Natural killer cell (primary cell): ENCODE measurements around the gene PITPNM3. TPM values are rescaled to one million over a fixed set of nuclear protein-coding genes. Genes with fewer than 3 reads are reported as not detected.

Experiments used
- ATAC-seq, 3 donors: fragments of 150-1000 bp in 2 of 3; fragments of 200-7000 bp in 1 of 3; cut with Tn5 transposase; 1 replicate in 1 of 3; 2 replicates in 2 of 3; pipeline ENCODE4 v1.10.0; 2021; ENCODE audit warnings: mild to moderate bottlenecking in 2 of 3, moderate library complexity in 2 of 3
- DNase-seq, 2 donors: peaks; one replicate each; pipeline versions ENCODE4 v3.0.0 to v3.0.0-alpha.2; 2013 to 2021; ENCODE audit warnings: mixed read lengths in 1 of 2
- H3K27ac ChIP-seq: one replicate; pipeline ENCODE4 v1.5.1; 2013; ENCODE audit warnings: mild to moderate bottlenecking, low read length
- H3K27me3 ChIP-seq: one replicate; pipeline ENCODE4 v1.6.1; 2013; ENCODE audit warnings: low read length; ENCODE audit not compliant: control insufficient read depth, insufficient read depth
- H3K36me3 ChIP-seq: one replicate; pipeline ENCODE4 v1.6.1; 2013; ENCODE audit warnings: low read length; ENCODE audit not compliant: control insufficient read depth, insufficient read depth
- H3K4me1 ChIP-seq: one replicate; pipeline ENCODE4 v1.6.1; 2013; ENCODE audit warnings: low read length; ENCODE audit not compliant: control insufficient read depth, insufficient read depth
- H3K4me3 ChIP-seq: one replicate; pipeline ENCODE4 v1.5.1; 2013; ENCODE audit warnings: low read length
- H3K9me3 ChIP-seq: one replicate; pipeline ENCODE4 v1.6.1; 2013; ENCODE audit warnings: low read length; ENCODE audit not compliant: control insufficient read depth, insufficient read depth
- H3K27ac Mint-ChIP-seq, 2 donors: one replicate each; pipeline ENCODE4 v1.8.0; 2022; ENCODE audit warnings: mild to moderate bottlenecking in 2 of 2, mixed read lengths in 2 of 2, moderate library complexity in 1 of 2
- H3K27me3 Mint-ChIP-seq, 2 donors: one replicate each; pipeline ENCODE4 v1.8.0; 2022; ENCODE audit warnings: low read depth in 2 of 2, mixed read lengths in 2 of 2
- H3K36me3 Mint-ChIP-seq: one replicate; pipeline ENCODE4 v1.8.0; 2022; ENCODE audit warnings: mixed read lengths
- H3K4me1 Mint-ChIP-seq, 2 donors: one replicate each; pipeline ENCODE4 v1.8.0; 2022; ENCODE audit warnings: mixed read lengths in 2 of 2
- H3K4me3 Mint-ChIP-seq: one replicate; pipeline ENCODE4 v1.8.0; 2022; ENCODE audit warnings: mild to moderate bottlenecking, moderate library complexity, mixed read lengths
- H3K9me3 Mint-ChIP-seq, 2 donors: one replicate each; pipeline ENCODE4 v1.8.0; 2022; ENCODE audit warnings: mixed read lengths in 2 of 2
- CTCF ChIP-seq: fragments of 200-600 bp; IDR thresholded peaks from one replicate; pipeline ENCODE4 v1.8.0; 2022; ENCODE audit warnings: antibody characterized with exemption
- WGBS: methylation state at CpG from one replicate; pipeline ENCODE4 v1.1.7; 2013; ENCODE audit warnings: missing lambda C conversion rate; ENCODE audit not compliant: insufficient coverage; 5-methylcytosine and 5-hydroxymethylcytosine counted together
- intact Hi-C: fragments of 100-400 bp; cut with micrococcal nuclease; formaldehyde crosslinking; loops from one replicate; pipeline ENCODE4 v1.14.2; 2022
- total RNA-seq, 4 donors: library from RNA; stranded (reverse); fragments of 120-200 nt in 1 of 4; gene quantifications; one replicate each; pipeline versions ENCODE4 v1.2.3 to v1.2.4, GENCODE V29; 2013 to 2022

Gene PITPNM3
- total RNA-seq, 3 donors from 2014 or later (not counting 1 experiment from before 2014, with no cell fraction given) = 0.42 to 0.75 (median 0.50) TPM

GRCh38 chr17:6583411-6583810, 27.1 kb upstream of the PITPNM3 start:
- no peak for ATAC-seq
- Histone ChIP-seq H3K36me3 (peaks cover 47% of the 10 kb centered on the region), H3K27ac (no peak overlapping the region), H3K27me3 (no peaks in the 10 kb centered on the region), H3K4me1 (no peaks in the 10 kb centered on the region), H3K9me3 (no peaks in the 10 kb centered on the region), H3K4me3 (no peak overlapping the region)
- DNase-seq = no peak
- Mint-ChIP-seq H3K27me3 (no peaks in the 10 kb centered on the region), H3K9me3 (no peaks in the 10 kb centered on the region), H3K4me3 (no peak overlapping the region), H3K36me3 (peaks cover 33% of the 10 kb centered on the region), H3K27ac (no peak overlapping the region), H3K4me1 (no peaks in the 10 kb centered on the region)
- WGBS = 95% methylated on average over 4 of the region's 4 CpGs
- intact Hi-C loops = no loop called here
- no peak for TF ChIP-seq CTCF

GRCh38 chr17:6580625-6581024, 24.3 kb upstream of the PITPNM3 start:
- Histone ChIP-seq H3K9me3 (no peaks in the 10 kb centered on the region), H3K36me3 (peaks cover 22% of the 10 kb centered on the region), H3K4me3 (no peak overlapping the region), H3K4me1 (peaks cover 6% of the 10 kb centered on the region), H3K27me3 (no peaks in the 10 kb centered on the region), H3K27ac (no peak overlapping the region)
- Mint-ChIP-seq H3K4me1 (peaks cover 5% of the 10 kb centered on the region in 2 donors), H3K4me3 (no peak overlapping the region), H3K27me3 (no peaks in the 10 kb centered on the region), H3K36me3 (peaks cover 23% of the 10 kb centered on the region), H3K9me3 (no peaks in the 10 kb centered on the region), H3K27ac (no peak overlapping the region)
- intact Hi-C loops = no loop called here
- no peak for ATAC-seq
- 98% methylated on average over 9 of the region's 9 CpGs for WGBS
- DNase-seq = no peak
- no peak for TF ChIP-seq CTCF

GRCh38 chr17:6578491-6578890, 22.1 kb upstream of the PITPNM3 start:
- Histone ChIP-seq H3K4me3 (no peak overlapping the region), H3K36me3 (peaks cover 11% of the 10 kb centered on the region), H3K4me1 (peaks cover 17% of the 10 kb centered on the region), H3K27ac (no peak overlapping the region), H3K27me3 (no peaks in the 10 kb centered on the region), H3K9me3 (no peaks in the 10 kb centered on the region)
- peaks cover 14 to 16% of the 10 kb centered on the region in 2 donors for H3K4me1 Mint-ChIP-seq
- ATAC-seq (no peak), DNase-seq (no peak)
- intact Hi-C loops = no loop called here
- H3K27me3 Mint-ChIP-seq = no peaks in the 10 kb centered on the region
- 76% methylated on average over 6 of the region's 6 CpGs for WGBS
- H3K4me3 Mint-ChIP-seq = no peak overlapping the region
- no peak overlapping the region for H3K27ac Mint-ChIP-seq
- no peaks in the 10 kb centered on the region for H3K9me3 Mint-ChIP-seq
- peaks cover 5% of the 10 kb centered on the region for H3K36me3 Mint-ChIP-seq
- no peak for TF ChIP-seq CTCF

GRCh38 chr17:6577686-6578263, 21.4 kb upstream of the PITPNM3 start:
- Mint-ChIP-seq H3K4me1 (peaks cover 14 to 16% of the 10 kb centered on the region in 2 donors), H3K36me3 (no peaks in the 10 kb centered on the region), H3K9me3 (no peaks in the 10 kb centered on the region), H3K4me3 (no peak overlapping the region), H3K27ac (no peak overlapping the region), H3K27me3 (no peaks in the 10 kb centered on the region)
- no peak for DNase-seq
- Histone ChIP-seq H3K36me3 (peaks cover 11% of the 10 kb centered on the region), H3K27me3 (no peaks in the 10 kb centered on the region), H3K27ac (no peak overlapping the region), H3K9me3 (no peaks in the 10 kb centered on the region), H3K4me3 (no peak overlapping the region), H3K4me1 (peaks cover 17% of the 10 kb centered on the region)
- 88% methylated on average over 5 of the region's 7 CpGs for WGBS
- TF ChIP-seq CTCF = no peak
- no peak for ATAC-seq
- intact Hi-C loops = no loop called here
